ENCODE results near the gene LOXHD1. TPM values are rescaled to one million over a fixed set of nuclear protein-coding genes. Genes with fewer than 3 reads are reported as not detected.

The LOXHD1 gene
- total RNA-seq, 1 donor from 2014 or later = not detected

- Mint-ChIP-seq H3K4me1 (ENCODE audit: low read depth, unreplicated experiment) (no peaks in the 10 kb centered on the region), H3K27me3 (ENCODE audit: unreplicated experiment) (peaks cover 3% of the 10 kb centered on the region), H3K9me3 (ENCODE audit: unreplicated experiment) (peaks cover 4% of the 10 kb centered on the region), H3K27ac (ENCODE audit: unreplicated experiment) (no peak overlapping the region), H3K4me3 (ENCODE audit: unreplicated experiment) (no peak overlapping the region), H3K36me3 (ENCODE audit: unreplicated experiment) (no peaks in the 10 kb centered on the region)
- no peak for DNase-seq
- TF ChIP-seq CTCF (IDR thresholded peaks at IDR 0.05; ENCODE audit: partially characterized antibody, unreplicated experiment) = no peak
These were observed 23.0 kb upstream of the LOXHD1 start for GRCh38 chr18:46679846-46680598.

- no peak overlapping the region for H3K4me3 Mint-ChIP-seq (ENCODE audit: unreplicated experiment)
- no peak for DNase-seq
- peaks cover 4% of the 10 kb centered on the region for H3K9me3 Mint-ChIP-seq (ENCODE audit: unreplicated experiment)
- TF ChIP-seq CTCF (IDR thresholded peaks at IDR 0.05; ENCODE audit: partially characterized antibody, unreplicated experiment) = no peak
- no peak overlapping the region for H3K27ac Mint-ChIP-seq (ENCODE audit: unreplicated experiment)
- H3K27me3 Mint-ChIP-seq (ENCODE audit: unreplicated experiment) = peaks cover 3% of the 10 kb centered on the region
- H3K4me1 Mint-ChIP-seq (ENCODE audit: low read depth, unreplicated experiment) = peaks cover 11% of the 10 kb centered on the region
- no peaks in the 10 kb centered on the region for H3K36me3 Mint-ChIP-seq (ENCODE audit: unreplicated experiment)
These were observed 21.9 kb upstream of the LOXHD1 start for GRCh38 chr18:46678785-46679399.

GRCh38 chr18:46678041-46678440, 21.0 kb upstream of the LOXHD1 start:
- Mint-ChIP-seq H3K27ac (ENCODE audit: unreplicated experiment) (no peak overlapping the region), H3K36me3 (ENCODE audit: unreplicated experiment) (no peaks in the 10 kb centered on the region), H3K27me3 (ENCODE audit: unreplicated experiment) (peaks cover 3% of the 10 kb centered on the region), H3K4me1 (ENCODE audit: low read depth, unreplicated experiment) (peaks cover 12% of the 10 kb centered on the region), H3K4me3 (ENCODE audit: unreplicated experiment) (no peak overlapping the region), H3K9me3 (ENCODE audit: unreplicated experiment) (peaks cover 4% of the 10 kb centered on the region)
- no peak for TF ChIP-seq CTCF (IDR thresholded peaks at IDR 0.05; ENCODE audit: partially characterized antibody, unreplicated experiment)
- DNase-seq = no peak

- Mint-ChIP-seq H3K27me3 (ENCODE audit: unreplicated experiment) (peaks cover 3% of the 10 kb centered on the region), H3K36me3 (ENCODE audit: unreplicated experiment) (no peaks in the 10 kb centered on the region), H3K4me3 (ENCODE audit: unreplicated experiment) (no peak overlapping the region), H3K27ac (ENCODE audit: unreplicated experiment) (no peak overlapping the region), H3K9me3 (ENCODE audit: unreplicated experiment) (peaks cover 4% of the 10 kb centered on the region), H3K4me1 (ENCODE audit: low read depth, unreplicated experiment) (peaks cover 12% of the 10 kb centered on the region)
- DNase-seq = no peak
- no peak for TF ChIP-seq CTCF (IDR thresholded peaks at IDR 0.05; ENCODE audit: partially characterized antibody, unreplicated experiment)
These were observed 20.6 kb upstream of the LOXHD1 start for GRCh38 chr18:46677611-46678010.

GRCh38 chr18:46676182-46676835, 19.3 kb upstream of the LOXHD1 start:
- peaks cover 12% of the 10 kb centered on the region for H3K4me1 Mint-ChIP-seq (ENCODE audit: low read depth, unreplicated experiment)
- no peak overlapping the region for H3K27ac Mint-ChIP-seq (ENCODE audit: unreplicated experiment)
- peaks cover 3% of the 10 kb centered on the region for H3K9me3 Mint-ChIP-seq (ENCODE audit: unreplicated experiment)
- no peaks in the 10 kb centered on the region for H3K36me3 Mint-ChIP-seq (ENCODE audit: unreplicated experiment)
- peaks cover 3% of the 10 kb centered on the region for H3K27me3 Mint-ChIP-seq (ENCODE audit: unreplicated experiment)
- TF ChIP-seq CTCF (IDR thresholded peaks at IDR 0.05; ENCODE audit: partially characterized antibody, unreplicated experiment) = no peak
- H3K4me3 Mint-ChIP-seq (ENCODE audit: unreplicated experiment) = no peak overlapping the region
- DNase-seq = no peak

All from glutamatergic neuron (in vitro differentiated cells).